ENCODE measurements around the gene COMMD1. TPM values are rescaled to one million over a fixed set of nuclear protein-coding genes. Genes with fewer than 3 reads are reported as not detected.

The COMMD1 gene
- total RNA-seq, 1 experiment from 2014 or later: 24.7 TPM

DNA sequence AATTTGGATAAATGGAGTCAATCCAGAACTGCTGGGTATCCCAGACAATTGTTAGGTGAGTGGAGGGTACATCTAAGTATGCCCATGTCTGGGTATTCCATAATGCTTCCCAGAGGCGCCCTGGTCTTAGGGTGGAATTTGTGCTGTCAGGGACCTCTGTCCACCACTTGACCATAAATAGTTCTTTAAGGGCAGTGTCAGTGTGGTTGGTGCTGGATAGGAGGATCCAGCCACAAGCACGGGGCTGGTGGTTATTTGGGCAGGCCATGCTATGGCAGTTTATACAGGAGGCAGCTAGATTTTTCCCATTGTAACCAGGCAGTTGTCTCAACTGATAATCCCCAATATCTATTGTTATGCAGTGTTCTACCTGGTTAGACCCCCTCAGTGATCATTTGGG, 186.0 kb downstream of the COMMD1 start (continued):
- TF ChIP-seq NR1H2 (CRISPR knock-in tag; IDR thresholded peaks at IDR 0.05) (no peak), TEAD1 (CRISPR knock-in tag; IDR thresholded peaks at IDR 0.05) (no peak), ZNF423 (CRISPR knock-in tag; IDR thresholded peaks at IDR 0.05) (no peak)
- TF ChIP-seq, protein P1, sequence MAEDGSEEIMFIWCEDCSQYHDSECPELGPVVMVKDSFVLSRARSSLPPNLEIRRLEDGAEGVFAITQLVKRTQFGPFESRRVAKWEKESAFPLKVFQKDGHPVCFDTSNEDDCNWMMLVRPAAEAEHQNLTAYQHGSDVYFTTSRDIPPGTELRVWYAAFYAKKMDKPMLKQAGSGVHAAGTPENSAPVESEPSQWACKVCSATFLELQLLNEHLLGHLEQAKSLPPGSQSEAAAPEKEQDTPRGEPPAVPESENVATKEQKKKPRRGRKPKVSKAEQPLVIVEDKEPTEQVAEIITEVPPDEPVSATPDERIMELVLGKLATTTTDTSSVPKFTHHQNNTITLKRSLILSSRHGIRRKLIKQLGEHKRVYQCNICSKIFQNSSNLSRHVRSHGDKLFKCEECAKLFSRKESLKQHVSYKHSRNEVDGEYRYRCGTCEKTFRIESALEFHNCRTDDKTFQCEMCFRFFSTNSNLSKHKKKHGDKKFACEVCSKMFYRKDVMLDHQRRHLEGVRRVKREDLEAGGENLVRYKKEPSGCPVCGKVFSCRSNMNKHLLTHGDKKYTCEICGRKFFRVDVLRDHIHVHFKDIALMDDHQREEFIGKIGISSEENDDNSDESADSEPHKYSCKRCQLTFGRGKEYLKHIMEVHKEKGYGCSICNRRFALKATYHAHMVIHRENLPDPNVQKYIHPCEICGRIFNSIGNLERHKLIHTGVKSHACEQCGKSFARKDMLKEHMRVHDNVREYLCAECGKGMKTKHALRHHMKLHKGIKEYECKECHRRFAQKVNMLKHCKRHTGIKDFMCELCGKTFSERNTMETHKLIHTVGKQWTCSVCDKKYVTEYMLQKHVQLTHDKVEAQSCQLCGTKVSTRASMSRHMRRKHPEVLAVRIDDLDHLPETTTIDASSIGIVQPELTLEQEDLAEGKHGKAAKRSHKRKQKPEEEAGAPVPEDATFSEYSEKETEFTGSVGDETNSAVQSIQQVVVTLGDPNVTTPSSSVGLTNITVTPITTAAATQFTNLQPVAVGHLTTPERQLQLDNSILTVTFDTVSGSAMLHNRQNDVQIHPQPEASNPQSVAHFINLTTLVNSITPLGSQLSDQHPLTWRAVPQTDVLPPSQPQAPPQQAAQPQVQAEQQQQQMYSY (CRISPR knock-in tag; IDR thresholded peaks at IDR 0.05): no peak
- TF ChIP-seq, protein P2, sequence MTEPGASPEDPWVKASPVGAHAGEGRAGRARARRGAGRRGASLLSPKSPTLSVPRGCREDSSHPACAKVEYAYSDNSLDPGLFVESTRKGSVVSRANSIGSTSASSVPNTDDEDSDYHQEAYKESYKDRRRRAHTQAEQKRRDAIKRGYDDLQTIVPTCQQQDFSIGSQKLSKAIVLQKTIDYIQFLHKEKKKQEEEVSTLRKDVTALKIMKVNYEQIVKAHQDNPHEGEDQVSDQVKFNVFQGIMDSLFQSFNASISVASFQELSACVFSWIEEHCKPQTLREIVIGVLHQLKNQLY (CRISPR knock-in tag; IDR thresholded peaks at IDR 0.05): no peak

DNA sequence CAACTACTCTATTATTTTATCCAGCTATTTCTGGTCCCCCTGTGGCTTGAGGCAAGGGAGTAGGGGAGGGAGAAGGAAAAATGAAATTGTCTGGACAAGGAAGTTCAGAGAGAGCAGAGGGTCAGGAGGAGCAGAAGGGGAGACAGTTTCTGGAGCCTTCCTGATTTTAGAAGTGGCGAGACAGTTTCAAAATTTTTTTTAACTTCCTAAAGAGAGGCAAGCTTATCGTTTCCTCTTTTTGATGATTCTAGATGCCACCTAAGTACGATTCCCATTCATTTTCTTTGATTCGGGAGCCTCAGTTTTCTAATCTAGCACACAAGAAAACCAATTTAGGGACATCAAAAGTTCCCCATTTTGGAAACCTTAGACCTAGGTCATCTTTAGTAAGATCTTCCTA, 193.6 kb downstream of the COMMD1 start:
- CTCF ChIA-PET: no interaction called here
- no peak overlapping the region for H3K4me3 Mint-ChIP-seq
- H3K27ac Mint-ChIP-seq: no peak overlapping the region
- no peaks in the 10 kb centered on the region for H3K9me3 Mint-ChIP-seq
- TF ChIP-seq, protein P3, sequence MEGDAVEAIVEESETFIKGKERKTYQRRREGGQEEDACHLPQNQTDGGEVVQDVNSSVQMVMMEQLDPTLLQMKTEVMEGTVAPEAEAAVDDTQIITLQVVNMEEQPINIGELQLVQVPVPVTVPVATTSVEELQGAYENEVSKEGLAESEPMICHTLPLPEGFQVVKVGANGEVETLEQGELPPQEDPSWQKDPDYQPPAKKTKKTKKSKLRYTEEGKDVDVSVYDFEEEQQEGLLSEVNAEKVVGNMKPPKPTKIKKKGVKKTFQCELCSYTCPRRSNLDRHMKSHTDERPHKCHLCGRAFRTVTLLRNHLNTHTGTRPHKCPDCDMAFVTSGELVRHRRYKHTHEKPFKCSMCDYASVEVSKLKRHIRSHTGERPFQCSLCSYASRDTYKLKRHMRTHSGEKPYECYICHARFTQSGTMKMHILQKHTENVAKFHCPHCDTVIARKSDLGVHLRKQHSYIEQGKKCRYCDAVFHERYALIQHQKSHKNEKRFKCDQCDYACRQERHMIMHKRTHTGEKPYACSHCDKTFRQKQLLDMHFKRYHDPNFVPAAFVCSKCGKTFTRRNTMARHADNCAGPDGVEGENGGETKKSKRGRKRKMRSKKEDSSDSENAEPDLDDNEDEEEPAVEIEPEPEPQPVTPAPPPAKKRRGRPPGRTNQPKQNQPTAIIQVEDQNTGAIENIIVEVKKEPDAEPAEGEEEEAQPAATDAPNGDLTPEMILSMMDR (IDR thresholded peaks at IDR 0.05): no peak
- TF ChIP-seq ZNF423 (CRISPR knock-in tag; IDR thresholded peaks at IDR 0.05): no peak
- no peak for TF ChIP-seq RELA (CRISPR knock-in tag; IDR thresholded peaks at IDR 0.05; ENCODE audit: borderline replicate concordance)
- TF ChIP-seq, protein P4, sequence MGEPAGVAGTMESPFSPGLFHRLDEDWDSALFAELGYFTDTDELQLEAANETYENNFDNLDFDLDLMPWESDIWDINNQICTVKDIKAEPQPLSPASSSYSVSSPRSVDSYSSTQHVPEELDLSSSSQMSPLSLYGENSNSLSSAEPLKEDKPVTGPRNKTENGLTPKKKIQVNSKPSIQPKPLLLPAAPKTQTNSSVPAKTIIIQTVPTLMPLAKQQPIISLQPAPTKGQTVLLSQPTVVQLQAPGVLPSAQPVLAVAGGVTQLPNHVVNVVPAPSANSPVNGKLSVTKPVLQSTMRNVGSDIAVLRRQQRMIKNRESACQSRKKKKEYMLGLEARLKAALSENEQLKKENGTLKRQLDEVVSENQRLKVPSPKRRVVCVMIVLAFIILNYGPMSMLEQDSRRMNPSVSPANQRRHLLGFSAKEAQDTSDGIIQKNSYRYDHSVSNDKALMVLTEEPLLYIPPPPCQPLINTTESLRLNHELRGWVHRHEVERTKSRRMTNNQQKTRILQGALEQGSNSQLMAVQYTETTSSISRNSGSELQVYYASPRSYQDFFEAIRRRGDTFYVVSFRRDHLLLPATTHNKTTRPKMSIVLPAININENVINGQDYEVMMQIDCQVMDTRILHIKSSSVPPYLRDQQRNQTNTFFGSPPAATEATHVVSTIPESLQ (CRISPR knock-in tag; IDR thresholded peaks at IDR 0.05): no peak
- TF ChIP-seq ZNF121 (CRISPR knock-in tag; IDR thresholded peaks at IDR 0.05): no peak
- TF ChIP-seq NFYB (CRISPR knock-in tag; conservative IDR thresholded peaks at IDR 0.05; ENCODE audit: low read depth): no peak
- TF ChIP-seq NFE2L1 (CRISPR knock-in tag; IDR thresholded peaks at IDR 0.05): no peak
- TF ChIP-seq, protein P5, sequence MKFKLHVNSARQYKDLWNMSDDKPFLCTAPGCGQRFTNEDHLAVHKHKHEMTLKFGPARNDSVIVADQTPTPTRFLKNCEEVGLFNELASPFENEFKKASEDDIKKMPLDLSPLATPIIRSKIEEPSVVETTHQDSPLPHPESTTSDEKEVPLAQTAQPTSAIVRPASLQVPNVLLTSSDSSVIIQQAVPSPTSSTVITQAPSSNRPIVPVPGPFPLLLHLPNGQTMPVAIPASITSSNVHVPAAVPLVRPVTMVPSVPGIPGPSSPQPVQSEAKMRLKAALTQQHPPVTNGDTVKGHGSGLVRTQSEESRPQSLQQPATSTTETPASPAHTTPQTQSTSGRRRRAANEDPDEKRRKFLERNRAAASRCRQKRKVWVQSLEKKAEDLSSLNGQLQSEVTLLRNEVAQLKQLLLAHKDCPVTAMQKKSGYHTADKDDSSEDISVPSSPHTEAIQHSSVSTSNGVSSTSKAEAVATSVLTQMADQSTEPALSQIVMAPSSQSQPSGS (CRISPR knock-in tag; IDR thresholded peaks at IDR 0.05; ENCODE audit: borderline replicate concordance, low read depth): no peak
- TF ChIP-seq, protein P6, sequence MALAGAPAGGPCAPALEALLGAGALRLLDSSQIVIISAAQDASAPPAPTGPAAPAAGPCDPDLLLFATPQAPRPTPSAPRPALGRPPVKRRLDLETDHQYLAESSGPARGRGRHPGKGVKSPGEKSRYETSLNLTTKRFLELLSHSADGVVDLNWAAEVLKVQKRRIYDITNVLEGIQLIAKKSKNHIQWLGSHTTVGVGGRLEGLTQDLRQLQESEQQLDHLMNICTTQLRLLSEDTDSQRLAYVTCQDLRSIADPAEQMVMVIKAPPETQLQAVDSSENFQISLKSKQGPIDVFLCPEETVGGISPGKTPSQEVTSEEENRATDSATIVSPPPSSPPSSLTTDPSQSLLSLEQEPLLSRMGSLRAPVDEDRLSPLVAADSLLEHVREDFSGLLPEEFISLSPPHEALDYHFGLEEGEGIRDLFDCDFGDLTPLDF (CRISPR knock-in tag; IDR thresholded peaks at IDR 0.05): no peak
- TF ChIP-seq RORB (CRISPR knock-in tag; IDR thresholded peaks at IDR 0.05): no peak
- TF ChIP-seq TCF7 (CRISPR knock-in tag; IDR thresholded peaks at IDR 0.05; ENCODE audit: low read depth): no peak
- TF ChIP-seq, protein P7, sequence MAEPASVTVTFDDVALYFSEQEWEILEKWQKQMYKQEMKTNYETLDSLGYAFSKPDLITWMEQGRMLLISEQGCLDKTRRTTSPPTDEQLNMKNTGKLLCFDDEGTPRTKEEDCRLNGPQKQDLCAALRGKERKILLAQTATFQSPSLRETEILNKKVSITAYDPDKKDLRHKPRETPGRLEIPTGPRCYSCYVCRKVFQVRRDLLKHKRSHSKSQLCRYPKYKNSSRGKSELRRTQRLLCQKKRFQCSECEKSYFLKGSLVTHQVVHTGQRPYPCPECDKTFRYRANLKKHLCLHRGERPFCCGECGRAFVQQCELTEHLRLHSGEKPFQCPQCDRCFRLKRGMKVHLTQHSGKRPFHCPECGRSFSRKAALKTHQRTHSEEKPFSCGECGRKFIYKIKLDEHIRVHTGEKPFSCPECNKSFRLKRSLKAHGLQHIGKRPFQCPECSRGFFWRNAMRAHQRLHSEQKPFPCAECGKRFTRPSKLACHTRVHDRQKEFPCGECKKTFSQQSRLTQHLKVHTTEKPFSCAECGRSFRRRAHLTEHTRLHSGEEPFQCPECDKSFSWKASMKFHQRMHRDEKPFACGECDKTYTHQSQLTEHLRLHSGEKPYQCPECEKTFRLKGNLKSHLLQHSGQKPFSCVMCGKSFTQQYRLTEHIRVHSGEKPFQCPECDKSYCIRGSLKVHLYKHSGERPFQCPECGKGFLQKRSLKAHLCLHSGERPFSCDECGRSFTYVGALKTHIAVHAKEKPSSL (CRISPR knock-in tag; conservative IDR thresholded peaks at IDR 0.05): no peak
- TF ChIP-seq, protein P8, sequence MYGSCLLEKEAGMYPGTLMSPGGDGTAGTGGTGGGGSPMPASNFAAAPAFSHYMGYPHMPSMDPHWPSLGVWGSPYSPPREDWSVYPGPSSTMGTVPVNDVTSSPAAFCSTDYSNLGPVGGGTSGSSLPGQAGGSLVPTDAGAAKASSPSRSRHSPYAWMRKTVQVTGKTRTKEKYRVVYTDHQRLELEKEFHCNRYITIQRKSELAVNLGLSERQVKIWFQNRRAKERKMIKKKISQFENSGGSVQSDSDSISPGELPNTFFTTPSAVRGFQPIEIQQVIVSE (CRISPR knock-in tag; IDR thresholded peaks at IDR 0.05; ENCODE audit: borderline replicate concordance): no peak
- no peak for ATAC-seq
- H3K36me3 Mint-ChIP-seq: no peaks in the 10 kb centered on the region
- no peaks in the 10 kb centered on the region for H3K27me3 Mint-ChIP-seq (ENCODE audit: low read depth)
- peaks cover 32% of the 10 kb centered on the region for H3K4me1 Mint-ChIP-seq
- DNase-seq (ENCODE audit: low spot score): no peak
- POLR2A ChIA-PET: no interaction called here

Measured in WTC11 (cell line).